ENCODE measurements around the gene IQCM.

Gene IQCM

GRCh38 chr4:149708513-149709130, 107.0 kb downstream of the IQCM start:
- no peak for DNase-seq

GRCh38 chr4:149707862-149708261, 107.8 kb downstream of the IQCM start:
- DNase-seq = no peak

GRCh38 chr4:149706942-149707341, 108.7 kb downstream of the IQCM start:
- DNase-seq = no peak

- no peak for DNase-seq
Measured at GRCh38 chr4:149702414-149703293, 113.0 kb downstream of the IQCM start.

- no peak for DNase-seq
Measured at GRCh38 chr4:149701435-149702156, 114.0 kb downstream of the IQCM start.

GRCh38 chr4:149700272-149700671, 115.4 kb downstream of the IQCM start:
- DNase-seq = no peak

GRCh38 chr4:149699642-149700041, 116.0 kb downstream of the IQCM start:
- no peak for DNase-seq

- DNase-seq = no peak
Measured at GRCh38 chr4:149690726-149691125, 124.9 kb downstream of the IQCM start.

GRCh38 chr4:149684516-149684915, 131.1 kb downstream of the IQCM start:
- DNase-seq = no peak

- DNase-seq = no peak
Measured at GRCh38 chr4:149676076-149676475, 139.6 kb downstream of the IQCM start.

GRCh38 chr4:149645790-149646189, 169.9 kb downstream of the IQCM start:
- no peak for DNase-seq

GRCh38 chr4:149638073-149638472, 177.6 kb downstream of the IQCM start:
- DNase-seq = no peak

GRCh38 chr4:149634368-149634767, 181.3 kb downstream of the IQCM start:
- no peak for DNase-seq

- no peak for DNase-seq
Measured at GRCh38 chr4:149631629-149632028, 184.0 kb downstream of the IQCM start.

- no peak for DNase-seq
Measured at GRCh38 chr4:149630064-149630463, 185.6 kb downstream of the IQCM start.

GRCh38 chr4:149605601-149606378, 209.9 kb downstream of the IQCM start:
- no peak for DNase-seq

GRCh38 chr4:149604827-149605226, 210.8 kb downstream of the IQCM start:
- DNase-seq = no peak

- no peak for DNase-seq
Measured at GRCh38 chr4:149595500-149595899, 220.1 kb downstream of the IQCM start.

- DNase-seq = no peak
Measured at GRCh38 chr4:149589826-149590225, 225.8 kb downstream of the IQCM start.

GRCh38 chr4:149584722-149585121, 230.9 kb downstream of the IQCM start:
- no peak for DNase-seq

- no peak for DNase-seq
Measured at GRCh38 chr4:149574971-149575370, 240.7 kb downstream of the IQCM start.

- no peak for DNase-seq
Measured at GRCh38 chr4:149572716-149573115, 242.9 kb downstream of the IQCM start.

GRCh38 chr4:149555799-149556198, 259.8 kb downstream of the IQCM start:
- no peak for DNase-seq
